GM12878 (cell line): ENCODE measurements around the gene GRAMD1B. TPM values are rescaled to one million over a fixed set of nuclear protein-coding genes. Genes with fewer than 3 reads are reported as not detected.

Experiments
- ATAC-seq: fragments of 200-7000 bp; cut with Tn5 transposase; 3 replicates; pipeline ENCODE4 v1.9.1; 2020; ENCODE audit warnings: mild to moderate bottlenecking, moderate library complexity
- BruUV-seq: library from RNA; stranded (reverse); fragments of 400-500 nt; replicated peaks from 2 replicates; lab custom pipeline; 2021; lab: Mats Ljungman, UMichigan
- CTCF ChIA-PET: fragments of 300-600 bp; sonication (Branson Sonifier 250); formaldehyde crosslinking; extraction: SDS; loops from one replicate; lab custom pipeline; 2021; ENCODE audit warnings: inconsistent platforms; lab: Yijun Ruan, JAX
- POLR2A ChIA-PET: fragments of 350-600 bp; formaldehyde crosslinking; extraction: SDS; loops from one replicate; lab custom pipeline; 2021; ENCODE audit warnings: inconsistent platforms; lab: Charles Lee
- RAD21 ChIA-PET: fragments of 300-600 bp; sonication (Branson Sonifier 250); formaldehyde crosslinking; loops from one replicate; lab custom pipeline; 2023; ENCODE audit warnings: antibody characterized with exemption; ENCODE audit not compliant: unreplicated experiment; lab: Charles Lee
- SMC1A ChIA-PET: fragments of 300-600 bp; sonication (Branson Sonifier 250); formaldehyde crosslinking; loops from one replicate; lab custom pipeline; 2023; ENCODE audit not compliant: unreplicated experiment, uncharacterized antibody; lab: Charles Lee
- DNase-seq: peaks from one replicate; pipeline ENCODE4 v3.0.0-alpha.2; 2011; ENCODE audit warnings: low read depth, low spot score
- FAIRE-seq: peaks from 3 replicates; lab custom pipeline; 2011; peaks lifted over from hg19 to GRCh38; lab: Jason Lieb, UNC
- H2AFZ ChIP-seq: 2 replicates; pipeline ENCODE4 v1.6.0; 2011; ENCODE audit warnings: low read depth, low read length, control low read depth; ENCODE audit not compliant: control insufficient read depth
- H3K27ac ChIP-seq: 2 replicates; pipeline ENCODE4 v1.5.1; 2011; ENCODE audit warnings: control low read depth; ENCODE audit not compliant: control insufficient read depth, insufficient read depth
- H3K27me3 ChIP-seq, 2 experiments: replicated peaks in 1 of 2; 2 replicates each; pipeline versions ENCODE4 v1.6.0 to v1.6.1; 2011; ENCODE audit warnings: low read length in 1 of 2; ENCODE audit not compliant: control insufficient read depth in 2 of 2, insufficient read depth in 2 of 2
- H3K36me3 ChIP-seq, 2 experiments: 2 replicates each; pipeline ENCODE4 v1.5.1; 2011; ENCODE audit warnings: low read length in 1 of 2; ENCODE audit not compliant: control insufficient read depth in 2 of 2, insufficient read depth in 2 of 2
- H3K4me1 ChIP-seq: 2 replicates; pipeline ENCODE4 v1.6.1; 2011; ENCODE audit warnings: mild to moderate bottlenecking, low read length, moderate library complexity, mixed read lengths; ENCODE audit not compliant: control insufficient read depth, insufficient read depth
- H3K4me2 ChIP-seq: 2 replicates; pipeline ENCODE4 v1.6.0; 2011; ENCODE audit warnings: control low read depth; ENCODE audit not compliant: control insufficient read depth, insufficient read depth
- H3K4me3 ChIP-seq: fragments of 200-600 bp; sonication (generic); 2 replicates; pipeline ENCODE4 v1.5.1; 2016
- H3K79me2 ChIP-seq: 2 replicates; pipeline ENCODE4 v1.6.0; 2011; ENCODE audit warnings: low read length; ENCODE audit not compliant: control insufficient read depth, insufficient read depth
- H3K9ac ChIP-seq: 2 replicates; pipeline ENCODE4 v1.8.0; 2011; ENCODE audit warnings: low read length, control low read depth, mixed read lengths; ENCODE audit not compliant: control insufficient read depth, insufficient read depth
- H3K9me3 ChIP-seq: replicated peaks from 3 replicates; pipeline ENCODE4 v1.5.1; 2011; ENCODE audit warnings: mild to moderate bottlenecking, low read length; ENCODE audit not compliant: control insufficient read depth, insufficient read depth
- H4K20me1 ChIP-seq: 2 replicates; pipeline ENCODE4 v1.6.0; 2011; ENCODE audit not compliant: control insufficient read depth, insufficient read depth
- CBX3 ChIP-seq: fragments of 200-600 bp; sonication (generic); IDR thresholded peaks from 2 replicates; pipeline ENCODE4 v1.6.1; 2016; ENCODE audit warnings: low read depth, borderline replicate concordance
- FOXK2 ChIP-seq: fragments of 450-650 bp; IDR thresholded peaks from 2 replicates; pipeline ENCODE4 v1.6.1; 2017; ENCODE audit warnings: mild to moderate bottlenecking, moderate library complexity
- HDAC6 ChIP-seq: fragments of 200-600 bp; sonication (generic); IDR thresholded peaks from one replicate; pipeline ENCODE4 v1.8.0; 2017; ENCODE audit warnings: antibody characterized with exemption; ENCODE audit not compliant: unreplicated experiment
- HDGF ChIP-seq: fragments of 450-650 bp; IDR thresholded peaks from 2 replicates; pipeline ENCODE4 v1.6.1; 2016; ENCODE audit warnings: antibody characterized with exemption
- MYC ChIP-seq: IDR thresholded peaks from 2 replicates; pipeline ENCODE4 v1.6.1; 2011; ENCODE audit warnings: mild to moderate bottlenecking, low read length, moderate library complexity, inconsistent platforms; ENCODE audit not compliant: insufficient read depth, insufficient replicate concordance, insufficient read length, severe bottlenecking
- NFXL1 ChIP-seq: fragments of 450-650 bp; IDR thresholded peaks from 2 replicates; pipeline ENCODE4 v1.6.1; 2017; ENCODE audit warnings: antibody characterized with exemption, mild to moderate bottlenecking, borderline replicate concordance
- RCOR1 ChIP-seq: conservative IDR thresholded peaks from 2 replicates; pipeline ENCODE4 v1.6.1; 2012; ENCODE audit warnings: low read depth, low read length, improper control_type of control experiment
- TARDBP ChIP-seq: IDR thresholded peaks from 2 replicates; pipeline ENCODE4 v1.6.1; 2016; ENCODE audit warnings: borderline replicate concordance
- TCF12 ChIP-seq: IDR thresholded peaks from 2 replicates; pipeline ENCODE4 v1.6.1; 2011; ENCODE audit warnings: low read depth, mild to moderate bottlenecking, low read length
- ZNF217 ChIP-seq: fragments of 450-650 bp; IDR thresholded peaks from 2 replicates; pipeline ENCODE4 v1.6.1; 2017; ENCODE audit warnings: antibody characterized with exemption, mild to moderate bottlenecking
- WGBS: methylation state at CpG from one replicate; pipeline ENCODE4 v1.1.6; 2016; ENCODE audit warnings: low lambda C conversion rate; ENCODE audit not compliant: insufficient replicate concordance, insufficient coverage; ENCODE audit errors: missing lambda C conversion rate; 5-methylcytosine and 5-hydroxymethylcytosine counted together
- in situ Hi-C: fragments of 300-500 bp; cut with MboI; formaldehyde crosslinking; loops from 9 replicates; pipeline ENCODE4 v1.14.3; 2018; ENCODE audit warnings: mixed read lengths
- intact Hi-C: fragments of 100-400 bp; cut with micrococcal nuclease; formaldehyde crosslinking; loops from one replicate; pipeline ENCODE4 v1.14.2; 2022; ENCODE audit not compliant: unreplicated experiment
- polyA plus RNA-seq, 11 experiments: library from polyadenylated mRNA; depleted of rRNA in 4 of 11; unstranded in 6 of 11; stranded (reverse) in 5 of 11; fragments of >200 nt; fragmentation: Nextera tagmentation in 4 of 11; fragmentation: Illumina TruSeq in 1 of 11; extraction: Ambion mirVana in 4 of 11; extraction: Trizol in 1 of 11; gene quantifications; 1 replicate in 1 of 11; 2 replicates in 10 of 11; pipeline versions ENCODE4 v1.2.1 to v1.2.3, GENCODE V29; 2011 to 2016; ENCODE audit warnings: inconsistent platforms in 2 of 11, missing spikeins in 2 of 11, low read depth in 1 of 11
- total RNA-seq, 4 experiments: library from RNA; depleted of rRNA in 3 of 4; stranded (reverse); fragments of >200 nt in 3 of 4; fragmentation: Illumina TruSeq in 1 of 4; extraction: Trizol in 1 of 4; gene quantifications; 2 replicates each; pipeline versions ENCODE4 v1.2.1 to v1.2.3, GENCODE V29; 2013 to 2021
- TF ChIP-seq, protein P1 (sequence below): IDR thresholded peaks from 2 replicates; pipeline ENCODE4 v1.6.1; 2011; ENCODE audit warnings: low read depth, mild to moderate bottlenecking, low read length, moderate library complexity, borderline replicate concordance; ENCODE audit errors: extremely low read depth
- TF ChIP-seq, protein P2 (sequence below): IDR thresholded peaks from 2 replicates; pipeline ENCODE4 v1.6.1; 2011; ENCODE audit warnings: borderline replicate concordance, low read depth, mild to moderate bottlenecking, moderate library complexity, low read length; ENCODE audit not compliant: insufficient read depth, poor library complexity, severe bottlenecking

The GRAMD1B gene
- total and polyA plus RNA-seq, 10 of the 15 experiments (the other 5 are each of a cell fraction or from before 2014, with no cell fraction given), result 1.9 to 49.1 (median 26.9) TPM

DNA sequence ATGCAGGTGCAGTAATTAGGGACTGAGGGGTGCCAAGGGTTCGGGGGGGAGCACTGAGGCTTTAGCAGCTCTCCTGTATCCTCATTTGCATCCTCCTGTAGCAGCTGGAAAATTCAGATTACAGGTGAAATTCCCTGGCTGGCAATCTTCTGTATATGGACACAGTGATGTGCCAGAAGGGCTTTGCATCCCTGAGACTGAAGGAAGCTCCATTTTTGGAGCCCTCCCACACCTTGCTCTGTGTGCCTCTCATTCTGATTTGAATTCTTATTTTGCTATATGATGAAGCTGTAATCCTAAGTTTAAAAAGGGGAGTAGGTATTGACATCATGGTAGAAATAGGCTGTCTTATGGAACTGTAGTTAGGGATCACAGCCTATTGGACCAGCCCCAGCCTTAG lies 177.7 kb downstream of the GRAMD1B start:
- FAIRE-seq, result no peak
- WGBS, result 4% methylated on average over 1 of the region's 1 CpG
- CTCF ChIA-PET, result interaction anchor here (0.6 to 1.3 kb wide), 2 partner anchors 10 to 27 kb away, joined by 3 to 4 read pairs; no protein-coding TSS in a partner anchor
- ATAC-seq, result no peak
- DNase-seq, result no peak
- in situ Hi-C loops (no loop called here), intact Hi-C loops (no loop called here)
- RAD21 ChIA-PET, result no interaction called here
- Histone ChIP-seq H3K9me3 (no peaks in the 10 kb centered on the region), H3K4me1 (no peaks in the 10 kb centered on the region), H3K4me3 (no peak overlapping the region), H3K79me2 (no peaks in the 10 kb centered on the region), H3K27me3 (no peaks in the 10 kb centered on the region), H4K20me1 (no peaks in the 10 kb centered on the region), H3K9ac (no peak overlapping the region), H2AFZ (no peak overlapping the region), H3K4me2 (no peak overlapping the region), H3K27ac (no peak overlapping the region), H3K36me3 (peaks cover 0 to 19% of the 10 kb centered on the region in 2 experiments; a peak in 3 of 4 replicates)
- TF ChIP-seq TARDBP, result no peak
- no peak for TF ChIP-seq NFXL1
- no peak for TF ChIP-seq CBX3
- TF ChIP-seq, protein P1, sequence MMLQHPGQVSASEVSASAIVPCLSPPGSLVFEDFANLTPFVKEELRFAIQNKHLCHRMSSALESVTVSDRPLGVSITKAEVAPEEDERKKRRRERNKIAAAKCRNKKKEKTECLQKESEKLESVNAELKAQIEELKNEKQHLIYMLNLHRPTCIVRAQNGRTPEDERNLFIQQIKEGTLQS, result no peak
- TF ChIP-seq MYC, result no peak
- TF ChIP-seq FOXK2, result no peak
- TF ChIP-seq, protein P2, sequence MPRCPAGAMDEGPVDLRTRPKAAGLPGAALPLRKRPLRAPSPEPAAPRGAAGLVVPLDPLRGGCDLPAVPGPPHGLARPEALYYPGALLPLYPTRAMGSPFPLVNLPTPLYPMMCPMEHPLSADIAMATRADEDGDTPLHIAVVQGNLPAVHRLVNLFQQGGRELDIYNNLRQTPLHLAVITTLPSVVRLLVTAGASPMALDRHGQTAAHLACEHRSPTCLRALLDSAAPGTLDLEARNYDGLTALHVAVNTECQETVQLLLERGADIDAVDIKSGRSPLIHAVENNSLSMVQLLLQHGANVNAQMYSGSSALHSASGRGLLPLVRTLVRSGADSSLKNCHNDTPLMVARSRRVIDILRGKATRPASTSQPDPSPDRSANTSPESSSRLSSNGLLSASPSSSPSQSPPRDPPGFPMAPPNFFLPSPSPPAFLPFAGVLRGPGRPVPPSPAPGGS, result no peak
- no peak for TF ChIP-seq RCOR1
- TF ChIP-seq HDGF, result no peak
- TF ChIP-seq ZNF217, result no peak
- no peak for TF ChIP-seq TCF12
- TF ChIP-seq HDAC6, result no peak
- POLR2A ChIA-PET, result no interaction called here
- SMC1A ChIA-PET, result no interaction called here
- no TSS peak for BruUV-seq
